T-helper 22 cell (primary cell): ENCODE results near the gene TGFBR2.
A peak's percentile ranks its signal among the peaks of the same experiment; 100 is the strongest.

Experiments
- DNase-seq: peaks from one replicate; pipeline ENCODE4 v3.0.0-alpha.2; 2020; ENCODE audit warnings: low read depth

Gene TGFBR2

GRCh38 chr3:30637310-30638219 lies 31.2 kb downstream of the TGFBR2 start:
- DNase-seq = no peak

GRCh38 chr3:30638685-30639412 lies 32.4 kb downstream of the TGFBR2 start:
- DNase-seq = no peak

GRCh38 chr3:30639937-30640336 lies 33.5 kb downstream of the TGFBR2 start:
- no peak for DNase-seq

- DNase-seq = no peak
Measured at GRCh38 chr3:30640851-30641250, 34.5 kb downstream of the TGFBR2 start.

GRCh38 chr3:30641416-30642251 lies 35.2 kb downstream of the TGFBR2 start:
- DNase-seq = no peak

GRCh38 chr3:30642849-30643361 lies 36.5 kb downstream of the TGFBR2 start:
- no peak for DNase-seq

GRCh38 chr3:30643763-30644462 lies 37.5 kb downstream of the TGFBR2 start:
- no peak for DNase-seq

GRCh38 chr3:30644615-30645014 lies 38.2 kb downstream of the TGFBR2 start:
- peak; percentile 51 for DNase-seq

- DNase-seq = no peak
Measured at GRCh38 chr3:30645077-30645476, 38.7 kb downstream of the TGFBR2 start.

- DNase-seq = no peak
Measured at GRCh38 chr3:30646181-30646876, 39.9 kb downstream of the TGFBR2 start.

- DNase-seq = no peak
Measured at GRCh38 chr3:30646961-30647752, 40.8 kb downstream of the TGFBR2 start.

- DNase-seq = no peak
Measured at GRCh38 chr3:30648670-30649357, 42.4 kb downstream of the TGFBR2 start.

GRCh38 chr3:30649572-30650318 lies 43.3 kb downstream of the TGFBR2 start:
- DNase-seq = no peak

- no peak for DNase-seq
Measured at GRCh38 chr3:30650348-30650995, 44.1 kb downstream of the TGFBR2 start.

- DNase-seq = no peak
Measured at GRCh38 chr3:30654269-30654668, 47.9 kb downstream of the TGFBR2 start.

GRCh38 chr3:30655187-30655812 lies 48.9 kb downstream of the TGFBR2 start:
- no peak for DNase-seq

- DNase-seq = no peak
Measured at GRCh38 chr3:30656624-30657141, 50.3 kb downstream of the TGFBR2 start.
